ENCODE results near the gene XRN1. TPM values are rescaled to one million over a fixed set of nuclear protein-coding genes. Genes with fewer than 3 reads are reported as not detected.

The XRN1 gene
- total and polyA plus RNA-seq, 12 donors: 2.1 to 33.4 (median 20.6) TPM

- ATAC-seq (no peak), DNase-seq (no peak)
- H3K27ac ChIP-seq: peak overlapping the region in 1 of 10 donors; percentile 11
- TF ChIP-seq CTCF (IDR thresholded peaks at IDR 0.05): no peak
- intact Hi-C loops (cut with DNase I): no loop called here
- peaks cover 0 to 65% (median 25%) of the 10 kb centered on the region in 9 donors for H3K36me3 ChIP-seq
- no peak overlapping the region for H3K4me3 ChIP-seq
- peaks cover 0 to 19% (median 11%) of the 10 kb centered on the region in 9 donors for H3K4me1 ChIP-seq
- no peaks in the 10 kb centered on the region for H3K27me3 ChIP-seq
- H3K9me3 ChIP-seq: no peaks in the 10 kb centered on the region
- WGBS, 2 donors: 72 to 83% methylated on average over 2 of the region's 2 CpGs
These were observed 14.7 kb downstream of the XRN1 start for GRCh38 chr3:142433110-142433509.

GRCh38 chr3:142429582-142429981 is 18.3 kb downstream of the XRN1 start:
- Histone ChIP-seq H3K27me3 (no peaks in the 10 kb centered on the region), H3K27ac (no peak overlapping the region), H3K9me3 (no peaks in the 10 kb centered on the region), H3K4me1 (peaks cover 0 to 16% (median 10%) of the 10 kb centered on the region in 9 donors), H3K4me3 (no peak overlapping the region), H3K36me3 (peaks cover 0 to 86% (median 31%) of the 10 kb centered on the region in 9 donors)
- ATAC-seq (no peak), DNase-seq (no peak)
- intact Hi-C loops (cut with DNase I): loop anchor here in 2 of 10 donors (10.0 kb wide), 2 partner anchors 75 to 105 kb away; no protein-coding TSS in a partner anchor
- TF ChIP-seq CTCF (IDR thresholded peaks at IDR 0.05): no peak

GRCh38 chr3:142424754-142425153 is 23.1 kb downstream of the XRN1 start:
- H3K36me3 ChIP-seq: peaks cover 0 to 99% (median 34%) of the 10 kb centered on the region in 9 donors
- H3K27ac ChIP-seq: no peak overlapping the region
- no peaks in the 10 kb centered on the region for H3K4me1 ChIP-seq
- 96 to 98% methylated on average over 1 of the region's 1 CpG for WGBS, 2 donors
- ATAC-seq (no peak), DNase-seq (no peak)
- TF ChIP-seq CTCF (IDR thresholded peaks at IDR 0.05): no peak
- H3K9me3 ChIP-seq: no peaks in the 10 kb centered on the region
- intact Hi-C loops (cut with DNase I): loop anchor here in 2 of 10 donors (10.0 kb wide), 2 partner anchors 70 to 100 kb away; no protein-coding TSS in a partner anchor
- no peak overlapping the region for H3K4me3 ChIP-seq
- H3K27me3 ChIP-seq: no peaks in the 10 kb centered on the region

- Histone ChIP-seq H3K27me3 (no peaks in the 10 kb centered on the region), H3K4me1 (no peaks in the 10 kb centered on the region), H3K27ac (no peak overlapping the region), H3K36me3 (peaks cover 0 to 100% (median 61%) of the 10 kb centered on the region in 9 donors), H3K4me3 (no peak overlapping the region), H3K9me3 (no peaks in the 10 kb centered on the region)
- WGBS, 2 donors: 89 to 90% methylated on average over 5 of the region's 5 CpGs
- TF ChIP-seq CTCF (IDR thresholded peaks at IDR 0.05): no peak
- DNase-seq (no peak), ATAC-seq (no peak)
- intact Hi-C loops (cut with DNase I): no loop called here
These were observed 28.8 kb downstream of the XRN1 start for GRCh38 chr3:142418926-142419592.
